Dendritic cell treated with granulocyte-macrophage colony-stimulating factor and Interleukin-4, amounts not matched to agents 40 ng/mL and 50 ng/mL, for 4 days (primary cell): ENCODE results near the gene TRPM7.
"Not testable (repeated sequence)": the region's sequence is repeated elsewhere in the genome, so short reads cannot be mapped to it uniquely, and the experiment has no call there.

ENCODE experiments used
- H3K27ac Mint-ChIP-seq: one replicate; pipeline ENCODE4 v1.8.0; 2022; ENCODE audit warnings: mild to moderate bottlenecking, mixed read lengths
- H3K27me3 Mint-ChIP-seq: one replicate; pipeline ENCODE4 v1.8.0; 2022; ENCODE audit warnings: mild to moderate bottlenecking, mixed read lengths
- H3K36me3 Mint-ChIP-seq: one replicate; pipeline ENCODE4 v1.8.0; 2022; ENCODE audit warnings: low read depth, mixed read lengths
- H3K4me1 Mint-ChIP-seq: one replicate; pipeline ENCODE4 v1.8.0; 2022; ENCODE audit warnings: low read depth, mixed read lengths
- H3K4me3 Mint-ChIP-seq: one replicate; pipeline ENCODE4 v1.8.0; 2022; ENCODE audit warnings: mild to moderate bottlenecking, moderate library complexity, mixed read lengths
- H3K9me3 Mint-ChIP-seq: one replicate; pipeline ENCODE4 v1.8.0; 2022; ENCODE audit warnings: mixed read lengths
- intact Hi-C: fragments of 100-400 bp; cut with micrococcal nuclease; formaldehyde crosslinking; loops from one replicate; pipeline ENCODE4 v1.15.0; 2022

The TRPM7 gene, protein sequence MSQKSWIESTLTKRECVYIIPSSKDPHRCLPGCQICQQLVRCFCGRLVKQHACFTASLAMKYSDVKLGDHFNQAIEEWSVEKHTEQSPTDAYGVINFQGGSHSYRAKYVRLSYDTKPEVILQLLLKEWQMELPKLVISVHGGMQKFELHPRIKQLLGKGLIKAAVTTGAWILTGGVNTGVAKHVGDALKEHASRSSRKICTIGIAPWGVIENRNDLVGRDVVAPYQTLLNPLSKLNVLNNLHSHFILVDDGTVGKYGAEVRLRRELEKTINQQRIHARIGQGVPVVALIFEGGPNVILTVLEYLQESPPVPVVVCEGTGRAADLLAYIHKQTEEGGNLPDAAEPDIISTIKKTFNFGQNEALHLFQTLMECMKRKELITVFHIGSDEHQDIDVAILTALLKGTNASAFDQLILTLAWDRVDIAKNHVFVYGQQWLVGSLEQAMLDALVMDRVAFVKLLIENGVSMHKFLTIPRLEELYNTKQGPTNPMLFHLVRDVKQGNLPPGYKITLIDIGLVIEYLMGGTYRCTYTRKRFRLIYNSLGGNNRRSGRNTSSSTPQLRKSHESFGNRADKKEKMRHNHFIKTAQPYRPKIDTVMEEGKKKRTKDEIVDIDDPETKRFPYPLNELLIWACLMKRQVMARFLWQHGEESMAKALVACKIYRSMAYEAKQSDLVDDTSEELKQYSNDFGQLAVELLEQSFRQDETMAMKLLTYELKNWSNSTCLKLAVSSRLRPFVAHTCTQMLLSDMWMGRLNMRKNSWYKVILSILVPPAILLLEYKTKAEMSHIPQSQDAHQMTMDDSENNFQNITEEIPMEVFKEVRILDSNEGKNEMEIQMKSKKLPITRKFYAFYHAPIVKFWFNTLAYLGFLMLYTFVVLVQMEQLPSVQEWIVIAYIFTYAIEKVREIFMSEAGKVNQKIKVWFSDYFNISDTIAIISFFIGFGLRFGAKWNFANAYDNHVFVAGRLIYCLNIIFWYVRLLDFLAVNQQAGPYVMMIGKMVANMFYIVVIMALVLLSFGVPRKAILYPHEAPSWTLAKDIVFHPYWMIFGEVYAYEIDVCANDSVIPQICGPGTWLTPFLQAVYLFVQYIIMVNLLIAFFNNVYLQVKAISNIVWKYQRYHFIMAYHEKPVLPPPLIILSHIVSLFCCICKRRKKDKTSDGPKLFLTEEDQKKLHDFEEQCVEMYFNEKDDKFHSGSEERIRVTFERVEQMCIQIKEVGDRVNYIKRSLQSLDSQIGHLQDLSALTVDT (N-terminal part only)

GRCh38 chr15:50686469-50687301, at the start of gene TRPM7:
TRPM7 (minus strand) TSS chr15:50686797; CDS start chr15:50686533, 264 bp downstream.
- Mint-ChIP-seq H3K27ac (peak within 1 kb of the TSS; percentile 95), H3K4me3 (peak within 1 kb of the TSS; percentile 95), H3K36me3 (peaks cover 49% of the 10 kb centered on the region), H3K9me3 (no peaks in the 10 kb centered on the region), H3K4me1 (peaks cover 56% of the 10 kb centered on the region), H3K27me3 (no peaks in the 10 kb centered on the region)
- intact Hi-C loops = loop anchor here (5.0 kb wide), 1 partner anchor 201 kb away; no protein-coding TSS in a partner anchor

GRCh38 chr15:50735156-50735555, 48.6 kb upstream of the TRPM7 start:
- Mint-ChIP-seq H3K9me3 (no peaks in the 10 kb centered on the region), H3K4me1 (no peaks in the 10 kb centered on the region), H3K27me3 (no peaks in the 10 kb centered on the region), H3K36me3 (peaks cover 89% of the 10 kb centered on the region), H3K27ac (no peak overlapping the region), H3K4me3 (no peak overlapping the region)
- intact Hi-C loops = no loop called here

GRCh38 chr15:50726315-50726714, 39.7 kb upstream of the TRPM7 start:
- intact Hi-C loops = loop anchor here (10.0 kb wide), 1 partner anchor 62 kb away; no protein-coding TSS in a partner anchor
- Mint-ChIP-seq H3K27ac (no peak overlapping the region), H3K9me3 (no peaks in the 10 kb centered on the region), H3K36me3 (peaks cover 85% of the 10 kb centered on the region), H3K4me1 (no peaks in the 10 kb centered on the region), H3K4me3 (no peak overlapping the region), H3K27me3 (no peaks in the 10 kb centered on the region)

- intact Hi-C loops = no loop called here
- Mint-ChIP-seq H3K9me3 (no peaks in the 10 kb centered on the region), H3K27ac (no peak overlapping the region), H3K36me3 (peaks cover 85% of the 10 kb centered on the region), H3K4me1 (no peaks in the 10 kb centered on the region), H3K4me3 (no peak overlapping the region), H3K27me3 (no peaks in the 10 kb centered on the region)
These were observed 32.1 kb upstream of the TRPM7 start for GRCh38 chr15:50718700-50719125.

DNA sequence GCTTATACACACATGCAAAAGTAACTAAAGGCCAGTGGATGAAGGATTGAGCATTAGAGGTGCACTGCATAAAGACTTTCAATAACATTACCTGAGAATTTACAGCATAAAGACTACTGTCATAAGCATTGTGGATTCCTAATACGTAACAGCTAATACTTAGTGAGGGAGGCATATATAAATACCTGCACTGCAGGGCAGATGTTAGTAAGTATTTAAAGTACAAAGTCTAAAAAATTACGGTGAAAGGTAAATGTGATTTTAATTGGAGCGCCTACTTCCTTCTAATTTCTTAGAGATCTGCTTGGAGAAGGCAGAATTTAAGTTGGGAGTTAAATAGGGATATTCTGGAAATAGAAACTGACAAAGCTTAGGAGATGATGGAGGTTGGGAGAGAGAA, 25.4 kb upstream of the TRPM7 start:
- H3K27me3 Mint-ChIP-seq = no peaks in the 10 kb centered on the region
- H3K27ac Mint-ChIP-seq = no peak overlapping the region
- H3K36me3 Mint-ChIP-seq = peaks cover 75% of the 10 kb centered on the region
- H3K4me1 Mint-ChIP-seq = no peaks in the 10 kb centered on the region
- H3K4me3 Mint-ChIP-seq = no peak overlapping the region
- intact Hi-C loops = no loop called here
- H3K9me3 Mint-ChIP-seq = no peaks in the 10 kb centered on the region

- Mint-ChIP-seq H3K27me3 (no peaks in the 10 kb centered on the region), H3K9me3 (no peaks in the 10 kb centered on the region), H3K4me3 (no peak overlapping the region), H3K27ac (no peak overlapping the region), H3K4me1 (no peaks in the 10 kb centered on the region), H3K36me3 (peaks cover 84% of the 10 kb centered on the region)
- intact Hi-C loops = no loop called here
These were observed 24.0 kb upstream of the TRPM7 start for GRCh38 chr15:50710585-50710984.

DNA sequence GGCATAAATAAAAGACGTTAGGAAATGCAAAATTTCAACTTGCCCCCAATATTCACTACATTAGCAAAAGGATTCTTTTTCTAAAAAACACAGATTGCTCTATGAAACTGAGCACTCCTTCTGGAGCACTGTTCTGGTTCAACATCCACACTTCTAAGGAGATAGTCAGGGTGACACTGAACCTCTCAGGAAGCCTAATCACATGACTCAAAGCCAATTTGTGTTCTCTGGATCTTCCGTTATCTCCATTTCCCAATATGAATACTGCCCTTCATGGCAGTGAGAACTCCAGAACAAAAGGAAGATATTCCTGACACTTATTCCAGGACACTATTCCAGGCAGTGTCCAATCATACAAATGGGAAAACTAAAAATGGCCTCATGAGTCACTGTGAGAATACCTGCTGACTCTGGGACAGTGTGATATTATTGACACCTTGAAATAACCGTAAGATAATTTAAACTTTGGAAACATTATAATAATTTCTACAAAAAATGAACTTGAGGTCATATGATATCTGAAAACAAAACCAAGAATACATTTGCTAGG, 21.4 kb upstream of the TRPM7 start:
- Mint-ChIP-seq H3K4me3 (no peak overlapping the region), H3K4me1 (no peaks in the 10 kb centered on the region), H3K9me3 (no peaks in the 10 kb centered on the region), H3K27me3 (no peaks in the 10 kb centered on the region), H3K36me3 (peaks cover 62% of the 10 kb centered on the region), H3K27ac (no peak overlapping the region)
- intact Hi-C loops = no loop called here

- Mint-ChIP-seq H3K4me3 (no peak overlapping the region), H3K4me1 (no peaks in the 10 kb centered on the region), H3K9me3 (no peaks in the 10 kb centered on the region), H3K27me3 (no peaks in the 10 kb centered on the region), H3K36me3 (peaks cover 21% of the 10 kb centered on the region), H3K27ac (no peak overlapping the region)
- intact Hi-C loops = no loop called here
These were observed 16.3 kb upstream of the TRPM7 start for GRCh38 chr15:50702762-50703334.

DNA sequence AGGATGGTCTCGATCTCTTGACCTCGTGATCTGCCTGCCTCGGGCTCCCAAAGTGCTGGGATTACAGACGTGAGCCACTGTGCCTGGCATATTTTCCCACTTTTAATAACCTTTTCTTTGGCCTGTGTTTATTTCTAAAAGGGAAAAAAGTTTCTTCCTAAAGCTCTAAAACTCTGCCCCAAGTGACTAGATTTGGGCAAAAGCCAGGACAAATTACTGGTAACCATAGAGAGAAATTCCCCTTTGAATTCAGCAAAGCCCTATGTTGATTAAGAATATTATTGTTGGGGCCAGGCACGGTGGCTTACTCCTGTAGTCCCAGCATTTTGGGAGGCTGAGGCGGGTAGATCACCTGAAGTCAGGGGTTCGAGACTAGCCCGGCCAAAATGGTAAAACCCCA, 11.5 kb upstream of the TRPM7 start:
- Mint-ChIP-seq H3K27me3 (no peaks in the 10 kb centered on the region), H3K4me3 (no peak overlapping the region), H3K36me3 (no peaks in the 10 kb centered on the region), H3K27ac (no peak overlapping the region), H3K9me3 (no peaks in the 10 kb centered on the region), H3K4me1 (no peaks in the 10 kb centered on the region)
- intact Hi-C loops = no loop called here

DNA sequence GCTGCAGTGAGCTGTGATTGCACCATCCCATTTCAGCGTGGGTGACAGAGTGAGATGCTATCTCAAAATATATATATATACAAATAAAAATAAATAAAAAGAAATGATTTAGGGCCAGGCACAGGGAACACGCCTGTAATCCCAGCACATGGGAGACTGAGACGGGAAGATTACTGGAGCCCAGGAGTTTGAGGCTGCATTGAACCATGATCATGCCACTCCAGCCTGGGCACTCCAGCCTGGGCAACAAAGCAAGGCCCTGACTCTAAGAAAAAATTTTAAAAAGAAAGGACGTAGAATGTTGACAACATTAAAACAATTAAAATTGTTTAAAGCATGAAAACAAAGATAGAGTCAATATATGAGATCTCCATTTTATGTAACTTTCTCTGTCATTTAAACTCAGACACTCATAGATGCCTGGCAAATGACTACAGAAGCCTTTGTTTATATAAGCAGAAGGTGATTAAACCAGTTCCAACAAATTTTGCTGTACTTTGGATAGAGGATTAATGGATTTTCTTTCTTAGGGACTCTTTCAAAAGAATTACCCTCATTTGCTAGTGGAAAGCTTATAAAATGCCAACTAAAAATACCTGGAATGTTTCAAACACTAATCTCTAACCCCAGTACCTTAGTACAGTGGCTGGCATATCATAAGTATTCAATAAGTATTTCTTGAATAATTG, 10.7 kb upstream of the TRPM7 start:
- H3K4me1 Mint-ChIP-seq = no peaks in the 10 kb centered on the region
- H3K36me3 Mint-ChIP-seq = no peaks in the 10 kb centered on the region
- H3K27me3 Mint-ChIP-seq = no peaks in the 10 kb centered on the region
- intact Hi-C loops = no loop called here
- H3K4me3 Mint-ChIP-seq = no peak overlapping the region
- H3K9me3 Mint-ChIP-seq = no peaks in the 10 kb centered on the region
- no peak overlapping the region for H3K27ac Mint-ChIP-seq

DNA sequence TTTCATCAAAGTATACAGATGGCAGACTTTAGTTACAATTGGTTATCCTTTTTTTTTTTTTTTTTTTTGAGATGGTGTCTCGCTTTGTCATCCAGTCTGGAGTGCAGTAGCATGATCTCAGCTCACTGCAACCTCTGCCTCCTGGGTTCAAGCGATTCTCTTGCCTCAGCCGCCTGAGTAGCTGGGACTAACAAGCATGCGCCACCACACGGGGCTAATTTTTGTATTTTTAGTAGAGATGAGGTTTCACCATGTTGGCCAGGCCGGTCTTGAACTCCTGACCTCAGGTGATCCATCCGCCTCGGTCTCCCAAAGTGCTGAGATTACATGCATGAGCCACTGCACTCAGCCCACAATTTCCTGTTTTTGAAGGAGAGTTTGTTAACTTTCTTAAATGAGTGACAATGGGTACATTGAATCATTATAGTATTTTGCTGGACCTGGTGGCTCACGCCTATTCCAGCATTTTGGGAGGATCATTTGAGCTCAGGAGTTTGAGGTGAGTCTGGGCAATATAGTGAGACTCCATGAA, 8.1 kb upstream of the TRPM7 start:
- H3K9me3 Mint-ChIP-seq, H3K36me3 Mint-ChIP-seq, H3K27ac Mint-ChIP-seq, H3K4me1 Mint-ChIP-seq, H3K4me3 Mint-ChIP-seq, intact Hi-C loops, H3K27me3 Mint-ChIP-seq: not testable (repeated sequence)

GRCh38 chr15:50687302-50687902, 805 bp upstream of the TRPM7 start:
- peak overlapping the region; percentile 95 for H3K27ac Mint-ChIP-seq
- intact Hi-C loops = loop anchor here (5.0 kb wide), 1 partner anchor 200 kb away; no protein-coding TSS in a partner anchor
- peaks cover 42% of the 10 kb centered on the region for H3K36me3 Mint-ChIP-seq
- H3K4me1 Mint-ChIP-seq = peaks cover 51% of the 10 kb centered on the region
- no peaks in the 10 kb centered on the region for H3K9me3 Mint-ChIP-seq
- H3K4me3 Mint-ChIP-seq = peak overlapping the region; percentile 95
- H3K27me3 Mint-ChIP-seq = no peaks in the 10 kb centered on the region
